Progenitor cell of endocrine pancreas (in vitro differentiated cells): ENCODE results near the gene CDH13. TPM values are rescaled to one million over a fixed set of nuclear protein-coding genes. Genes with fewer than 3 reads are reported as not detected.

Experiments
- DNase-seq: peaks from one replicate; pipeline ENCODE4 v3.0.0; 2021; ENCODE audit warnings: low spot score; ENCODE audit not compliant: unreplicated experiment
- H3K27ac Mint-ChIP-seq: 2 replicates; pipeline ENCODE4 v1.8.0; 2021; ENCODE audit warnings: mild to moderate bottlenecking, moderate library complexity, mixed read lengths
- H3K27me3 Mint-ChIP-seq: 2 replicates; pipeline ENCODE4 v1.8.0; 2021; ENCODE audit warnings: mixed read lengths
- H3K36me3 Mint-ChIP-seq: 2 replicates; pipeline ENCODE4 v1.8.0; 2022; ENCODE audit warnings: mixed read lengths; ENCODE audit not compliant: insufficient read depth
- H3K4me1 Mint-ChIP-seq: 2 replicates; pipeline ENCODE4 v1.8.0; 2021; ENCODE audit warnings: low read depth, mixed read lengths
- H3K4me3 Mint-ChIP-seq: 2 replicates; pipeline ENCODE4 v1.8.0; 2021; ENCODE audit warnings: low read depth, mild to moderate bottlenecking, moderate library complexity, mixed read lengths
- H3K9me3 Mint-ChIP-seq: 2 replicates; pipeline ENCODE4 v1.8.0; 2021; ENCODE audit warnings: low read depth, mixed read lengths
- total RNA-seq: library from RNA; stranded (reverse); gene quantifications from 2 replicates; pipeline ENCODE4 v1.2.1, GENCODE V29; 2021
- TF ChIP-seq, protein P1 (sequence below): fragments of 200-600 bp; sonication (generic); IDR thresholded peaks from one replicate; pipeline ENCODE4 v1.5.0; 2021; ENCODE audit warnings: antibody characterized with exemption, mild to moderate bottlenecking; ENCODE audit not compliant: unreplicated experiment

The CDH13 gene
- total RNA-seq, 1 donor from 2014 or later = 0.38 TPM

GRCh38 chr16:83713597-83713996 lies 1086.8 kb downstream of the CDH13 start:
- no peaks in the 10 kb centered on the region for H3K4me1 Mint-ChIP-seq
- H3K27ac Mint-ChIP-seq = no peak overlapping the region
- no peak overlapping the region for H3K4me3 Mint-ChIP-seq
- TF ChIP-seq, protein P1, sequence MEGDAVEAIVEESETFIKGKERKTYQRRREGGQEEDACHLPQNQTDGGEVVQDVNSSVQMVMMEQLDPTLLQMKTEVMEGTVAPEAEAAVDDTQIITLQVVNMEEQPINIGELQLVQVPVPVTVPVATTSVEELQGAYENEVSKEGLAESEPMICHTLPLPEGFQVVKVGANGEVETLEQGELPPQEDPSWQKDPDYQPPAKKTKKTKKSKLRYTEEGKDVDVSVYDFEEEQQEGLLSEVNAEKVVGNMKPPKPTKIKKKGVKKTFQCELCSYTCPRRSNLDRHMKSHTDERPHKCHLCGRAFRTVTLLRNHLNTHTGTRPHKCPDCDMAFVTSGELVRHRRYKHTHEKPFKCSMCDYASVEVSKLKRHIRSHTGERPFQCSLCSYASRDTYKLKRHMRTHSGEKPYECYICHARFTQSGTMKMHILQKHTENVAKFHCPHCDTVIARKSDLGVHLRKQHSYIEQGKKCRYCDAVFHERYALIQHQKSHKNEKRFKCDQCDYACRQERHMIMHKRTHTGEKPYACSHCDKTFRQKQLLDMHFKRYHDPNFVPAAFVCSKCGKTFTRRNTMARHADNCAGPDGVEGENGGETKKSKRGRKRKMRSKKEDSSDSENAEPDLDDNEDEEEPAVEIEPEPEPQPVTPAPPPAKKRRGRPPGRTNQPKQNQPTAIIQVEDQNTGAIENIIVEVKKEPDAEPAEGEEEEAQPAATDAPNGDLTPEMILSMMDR = no peak
- no peaks in the 10 kb centered on the region for H3K9me3 Mint-ChIP-seq
- no peaks in the 10 kb centered on the region for H3K36me3 Mint-ChIP-seq
- H3K27me3 Mint-ChIP-seq = peaks cover 5% of the 10 kb centered on the region
- no peak for DNase-seq

DNA sequence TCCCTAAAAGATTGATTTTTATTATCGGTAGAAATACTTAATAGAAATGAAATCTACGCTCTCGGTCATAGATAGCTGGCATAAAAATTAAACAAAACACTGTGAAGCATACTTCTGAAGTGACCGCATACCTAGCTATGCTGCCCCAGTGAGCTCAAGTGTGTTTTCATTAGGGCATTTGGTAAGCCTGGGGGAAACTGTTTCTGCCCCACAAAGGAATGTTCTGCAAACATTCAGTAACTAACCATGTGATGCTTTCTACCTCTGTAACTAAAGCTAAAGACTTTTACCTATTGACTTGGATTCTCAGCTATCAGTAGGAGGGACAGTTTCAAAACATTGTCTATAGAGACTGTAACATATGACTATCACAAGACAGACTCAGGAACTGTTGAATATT lies 1087.5 kb downstream of the CDH13 start:
- DNase-seq = no peak
- no peaks in the 10 kb centered on the region for H3K4me1 Mint-ChIP-seq
- H3K27me3 Mint-ChIP-seq = peaks cover 5% of the 10 kb centered on the region
- H3K4me3 Mint-ChIP-seq = no peak overlapping the region
- TF ChIP-seq, protein P1 = no peak
- no peaks in the 10 kb centered on the region for H3K9me3 Mint-ChIP-seq
- H3K27ac Mint-ChIP-seq = no peak overlapping the region
- no peaks in the 10 kb centered on the region for H3K36me3 Mint-ChIP-seq

DNA sequence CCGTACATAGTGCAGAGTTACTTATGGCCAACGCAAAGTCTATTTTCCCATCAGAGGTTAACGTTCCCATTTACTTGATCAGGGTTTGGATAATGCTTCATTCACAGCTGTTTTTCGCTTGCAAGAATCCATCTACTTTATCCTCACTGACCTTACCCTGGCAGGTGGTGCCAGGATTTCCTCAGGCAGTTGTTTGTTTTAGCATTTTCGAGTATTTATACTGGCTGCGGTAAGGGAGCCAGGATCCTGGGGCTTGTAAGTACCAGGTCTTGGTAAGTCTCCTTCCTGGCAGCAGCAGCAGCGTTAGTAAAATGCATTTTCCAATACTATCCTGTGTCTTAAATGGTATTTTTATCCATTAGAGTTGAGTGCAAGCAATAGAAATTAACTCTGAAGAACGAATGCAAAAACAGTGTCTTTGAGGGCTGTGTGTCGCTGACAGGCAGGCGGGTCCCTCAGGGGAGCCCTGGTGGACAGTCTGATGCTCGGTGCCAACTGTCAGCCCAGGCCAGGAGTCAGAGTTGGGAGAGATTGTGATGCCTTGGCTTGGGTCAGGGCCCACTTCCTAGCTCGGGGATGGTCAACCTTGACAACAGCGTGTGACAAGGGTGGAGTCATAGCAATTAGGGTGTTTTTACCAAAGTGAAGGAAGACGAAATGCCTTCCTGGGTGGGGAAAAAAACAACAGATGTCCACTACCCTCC lies 1088.6 kb downstream of the CDH13 start:
- Mint-ChIP-seq H3K9me3 (no peaks in the 10 kb centered on the region), H3K4me3 (no peak overlapping the region), H3K27me3 (peaks cover 3% of the 10 kb centered on the region), H3K36me3 (no peaks in the 10 kb centered on the region), H3K27ac (no peak overlapping the region), H3K4me1 (no peaks in the 10 kb centered on the region)
- no peak for DNase-seq
- TF ChIP-seq, protein P1 = no peak

GRCh38 chr16:83717308-83717707 lies 1090.5 kb downstream of the CDH13 start:
- TF ChIP-seq, protein P1 = no peak
- no peaks in the 10 kb centered on the region for H3K9me3 Mint-ChIP-seq
- DNase-seq = no peak
- no peak overlapping the region for H3K27ac Mint-ChIP-seq
- H3K27me3 Mint-ChIP-seq = peaks cover 7% of the 10 kb centered on the region
- H3K4me3 Mint-ChIP-seq = no peak overlapping the region
- H3K4me1 Mint-ChIP-seq = no peaks in the 10 kb centered on the region
- H3K36me3 Mint-ChIP-seq = no peaks in the 10 kb centered on the region

DNA sequence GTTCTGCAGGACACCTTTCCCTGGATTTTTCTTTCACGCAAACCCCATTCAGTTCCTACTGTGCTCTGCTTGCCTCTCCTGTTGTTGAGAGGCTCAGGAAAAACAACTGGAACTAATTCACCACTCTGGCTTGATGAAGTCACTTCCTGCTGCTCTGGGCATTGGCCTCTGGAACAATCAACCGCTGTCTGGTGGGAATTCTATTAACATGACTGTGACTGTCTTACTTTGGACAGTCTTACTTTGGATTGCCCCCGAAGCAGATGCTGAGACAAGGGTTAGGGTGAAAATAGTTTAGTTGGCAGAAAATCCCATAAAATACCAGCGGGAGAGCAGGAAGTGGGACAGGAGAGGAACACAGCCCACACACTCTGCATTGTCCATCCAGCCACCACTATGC lies 1091.0 kb downstream of the CDH13 start:
- peaks cover 7% of the 10 kb centered on the region for H3K27me3 Mint-ChIP-seq
- no peak for DNase-seq
- no peak overlapping the region for H3K27ac Mint-ChIP-seq
- TF ChIP-seq, protein P1 = no peak
- H3K36me3 Mint-ChIP-seq = no peaks in the 10 kb centered on the region
- no peaks in the 10 kb centered on the region for H3K9me3 Mint-ChIP-seq
- H3K4me3 Mint-ChIP-seq = no peak overlapping the region
- H3K4me1 Mint-ChIP-seq = no peaks in the 10 kb centered on the region
